IMR-90 (cell line): ENCODE results near the gene KRT80. TPM values are rescaled to one million over a fixed set of nuclear protein-coding genes. Genes with fewer than 3 reads are reported as not detected.

Experiments used
- ATAC-seq: fragments of 200-7000 bp; cut with Tn5 transposase; 2 replicates; pipeline ENCODE4 v1.9.1; 2020; ENCODE audit warnings: low read depth, mild to moderate bottlenecking, moderate library complexity
- BruUV-seq: library from RNA; stranded (reverse); fragments of 400-500 nt; replicated peaks from 2 replicates; lab custom pipeline; 2021; lab: Mats Ljungman, UMichigan
- CTCF ChIA-PET: fragments of 300-600 bp; formaldehyde crosslinking; extraction: SDS; loops from one replicate; lab custom pipeline; 2021; ENCODE audit warnings: antibody characterized with exemption; lab: Yijun Ruan, JAX
- POLR2A ChIA-PET: fragments of 300-600 bp; sonication (Branson Sonifier 250); formaldehyde crosslinking; loops from one replicate; lab custom pipeline; 2022; ENCODE audit warnings: antibody characterized with exemption; ENCODE audit not compliant: unreplicated experiment; lab: Charles Lee
- DNase-seq: peaks from one replicate; pipeline ENCODE4 v3.0.0; 2013
- H2AFZ ChIP-seq: replicated peaks from 2 replicates; pipeline ENCODE3; 2013; ENCODE audit warnings: low read length, mild to moderate bottlenecking; ENCODE audit not compliant: poor library complexity
- H2AK5ac ChIP-seq: 2 replicates; pipeline ENCODE4 v1.6.1; 2013; ENCODE audit warnings: low read depth, low read length, inconsistent platforms
- H2AK9ac ChIP-seq: replicated peaks from 2 replicates; pipeline ENCODE3; 2013; ENCODE audit warnings: mild to moderate bottlenecking, low read depth, low read length, moderate library complexity; ENCODE audit not compliant: poor library complexity
- H2BK120ac ChIP-seq: 2 replicates; pipeline ENCODE4 v1.6.1; 2013; ENCODE audit warnings: low read depth, low read length, inconsistent platforms
- H2BK15ac ChIP-seq: 3 replicates; pipeline ENCODE4 v1.6.1; 2013; ENCODE audit warnings: low read depth, low read length, inconsistent platforms
- H2BK20ac ChIP-seq: 2 replicates; pipeline ENCODE4 v1.6.1; 2013; ENCODE audit warnings: low read depth, mild to moderate bottlenecking, inconsistent platforms, low read length, moderate library complexity
- H2BK5ac ChIP-seq: 2 replicates; pipeline ENCODE4 v1.6.1; 2013; ENCODE audit warnings: mild to moderate bottlenecking, low read depth, low read length, inconsistent platforms; ENCODE audit not compliant: poor library complexity, severe bottlenecking
- H3K14ac ChIP-seq: replicated peaks from 2 replicates; pipeline ENCODE4 v1.6.1; 2013; ENCODE audit warnings: low read depth, low read length, inconsistent platforms
- H3K18ac ChIP-seq: 2 replicates; pipeline ENCODE4 v1.6.1; 2013; ENCODE audit warnings: low read depth, low read length, control low read depth
- H3K23ac ChIP-seq: 2 replicates; pipeline ENCODE4 v1.6.1; 2013; ENCODE audit warnings: low read depth, low read length, inconsistent platforms
- H3K27ac ChIP-seq: 2 replicates; pipeline ENCODE4 v1.5.1; 2013; ENCODE audit warnings: mild to moderate bottlenecking, control low read depth, low read length; ENCODE audit not compliant: insufficient read depth
- H3K27me3 ChIP-seq: 2 replicates; pipeline ENCODE4 v1.6.1; 2013; ENCODE audit warnings: low read length; ENCODE audit not compliant: control insufficient read depth, insufficient read depth
- H3K36me3 ChIP-seq: 2 replicates; pipeline ENCODE4 v1.6.1; 2013; ENCODE audit warnings: low read length, mixed read lengths; ENCODE audit not compliant: control insufficient read depth, insufficient read depth
- H3K4ac ChIP-seq: 2 replicates; pipeline ENCODE4 v1.6.1; 2013; ENCODE audit warnings: low read depth, low read length, inconsistent platforms
- H3K4me1 ChIP-seq: 2 replicates; pipeline ENCODE4 v1.6.1; 2013; ENCODE audit warnings: low read length, mixed read lengths; ENCODE audit not compliant: control insufficient read depth, insufficient read depth
- H3K4me2 ChIP-seq: 2 replicates; pipeline ENCODE4 v1.6.1; 2013; ENCODE audit warnings: low read depth, mild to moderate bottlenecking, control low read depth, low read length, moderate library complexity
- H3K4me3 ChIP-seq: 2 replicates; pipeline ENCODE4 v1.5.1; 2013; ENCODE audit warnings: low read depth, mild to moderate bottlenecking, control low read depth, low read length, moderate library complexity; ENCODE audit not compliant: insufficient read depth
- H3K56ac ChIP-seq: 2 replicates; pipeline ENCODE4 v1.6.1; 2013; ENCODE audit warnings: low read length, inconsistent platforms; ENCODE audit not compliant: insufficient read depth; ENCODE audit errors: extremely low read depth
- H3K79me1 ChIP-seq, 2 experiments: 2 replicates each; pipeline ENCODE4 v1.6.1; 2013; ENCODE audit warnings: low read length in 2 of 2, inconsistent platforms in 1 of 2, low read depth in 1 of 2
- H3K9ac ChIP-seq: 2 replicates; pipeline ENCODE4 v1.6.1; 2013; ENCODE audit warnings: low read depth, low read length, control low read depth
- H3K9me1 ChIP-seq: 2 replicates; pipeline ENCODE4 v1.6.1; 2013; ENCODE audit warnings: low read length, inconsistent platforms; ENCODE audit not compliant: insufficient read depth
- H3K9me3 ChIP-seq: 2 replicates; pipeline ENCODE4 v1.6.1; 2013; ENCODE audit warnings: low read length; ENCODE audit not compliant: control insufficient read depth, insufficient read depth
- H4K20me1 ChIP-seq: 2 replicates; pipeline ENCODE4 v1.6.1; 2013; ENCODE audit warnings: low read length, inconsistent platforms; ENCODE audit not compliant: insufficient read depth
- H4K5ac ChIP-seq: 2 replicates; pipeline ENCODE4 v1.6.1; 2013; ENCODE audit warnings: mild to moderate bottlenecking, low read depth, low read length, control low read depth
- H4K8ac ChIP-seq, 2 experiments: 2 replicates each; pipeline ENCODE4 v1.6.1; 2013; ENCODE audit warnings: low read depth in 2 of 2, low read length in 2 of 2, control low read depth in 1 of 2, inconsistent platforms in 1 of 2
- H4K91ac ChIP-seq: 2 replicates; pipeline ENCODE4 v1.6.1; 2013; ENCODE audit warnings: low read depth, low read length, inconsistent platforms; ENCODE audit not compliant: insufficient read depth
- BHLHE40 ChIP-seq: fragments of 150-350 bp; IDR thresholded peaks from 2 replicates; pipeline ENCODE4 v1.6.1; 2016; ENCODE audit warnings: mild to moderate bottlenecking, low read depth, low read length
- FOS ChIP-seq: fragments of 150-350 bp; IDR thresholded peaks from 2 replicates; pipeline ENCODE4 v1.6.1; 2016; ENCODE audit warnings: low read depth, low read length
- MAZ ChIP-seq: IDR thresholded peaks from 2 replicates; pipeline ENCODE4 v1.6.1; 2012; ENCODE audit warnings: low read depth, mild to moderate bottlenecking, low read length, improper control_type of control experiment, moderate library complexity, borderline replicate concordance
- NFE2L2 ChIP-seq: fragments of 150-350 bp; IDR thresholded peaks from 2 replicates; pipeline ENCODE4 v1.6.1; 2016; ENCODE audit warnings: low read depth, mild to moderate bottlenecking, low read length
- USF2 ChIP-seq: fragments of 150-350 bp; IDR thresholded peaks from 2 replicates; pipeline ENCODE4 v1.6.1; 2017; ENCODE audit warnings: mild to moderate bottlenecking, antibody characterized with exemption, low read length, low read depth
- WGBS, 2 experiments: methylation state at CpG; one replicate each; pipeline versions ENCODE4 v1.1.5 to v1.1.7; 2013; ENCODE audit warnings: missing lambda C conversion rate in 2 of 2; ENCODE audit not compliant: insufficient read length in 1 of 2; ENCODE audit errors: extremely low coverage in 2 of 2; 5-methylcytosine and 5-hydroxymethylcytosine counted together
- dilution Hi-C: fragments of 300-500 bp; cut with HindIII; formaldehyde crosslinking; loops from one replicate; pipeline ENCODE4 v1.14.3; 2018; ENCODE audit warnings: low sequenced_read_pairs; ENCODE audit not compliant: unreplicated experiment
- in situ Hi-C: fragments of 300-500 bp; cut with MboI; formaldehyde crosslinking; loops from 3 replicates; pipeline ENCODE4 v1.14.3; 2019; ENCODE audit warnings: low sequenced_read_pairs, inconsistent platforms, mixed read lengths
- intact Hi-C: fragments of 100-400 bp; cut with micrococcal nuclease; formaldehyde crosslinking; loops from 2 replicates; pipeline ENCODE4 v1.10.0; 2022
- polyA plus RNA-seq, 3 experiments: library from polyadenylated mRNA; depleted of rRNA; stranded (reverse); fragments of >200 nt; gene quantifications; 2 replicates each; pipeline ENCODE4 v1.2.3, GENCODE V29; 2012; ENCODE audit warnings: low replicate concordance in 1 of 3
- total RNA-seq: library from RNA; depleted of rRNA; stranded (reverse); fragments of >200 nt; gene quantifications from 2 replicates; pipeline ENCODE4 v1.2.3, GENCODE V29; 2012

The KRT80 gene
- total and polyA plus RNA-seq, 2 of the 4 experiments (the other 2 are of a cell fraction): 0.54 to 3.4 TPM

- no peak for TF ChIP-seq USF2
Observed at GRCh38 chr12:52211716-52212585, 20.1 kb upstream of the KRT80 start (continued).

DNA sequence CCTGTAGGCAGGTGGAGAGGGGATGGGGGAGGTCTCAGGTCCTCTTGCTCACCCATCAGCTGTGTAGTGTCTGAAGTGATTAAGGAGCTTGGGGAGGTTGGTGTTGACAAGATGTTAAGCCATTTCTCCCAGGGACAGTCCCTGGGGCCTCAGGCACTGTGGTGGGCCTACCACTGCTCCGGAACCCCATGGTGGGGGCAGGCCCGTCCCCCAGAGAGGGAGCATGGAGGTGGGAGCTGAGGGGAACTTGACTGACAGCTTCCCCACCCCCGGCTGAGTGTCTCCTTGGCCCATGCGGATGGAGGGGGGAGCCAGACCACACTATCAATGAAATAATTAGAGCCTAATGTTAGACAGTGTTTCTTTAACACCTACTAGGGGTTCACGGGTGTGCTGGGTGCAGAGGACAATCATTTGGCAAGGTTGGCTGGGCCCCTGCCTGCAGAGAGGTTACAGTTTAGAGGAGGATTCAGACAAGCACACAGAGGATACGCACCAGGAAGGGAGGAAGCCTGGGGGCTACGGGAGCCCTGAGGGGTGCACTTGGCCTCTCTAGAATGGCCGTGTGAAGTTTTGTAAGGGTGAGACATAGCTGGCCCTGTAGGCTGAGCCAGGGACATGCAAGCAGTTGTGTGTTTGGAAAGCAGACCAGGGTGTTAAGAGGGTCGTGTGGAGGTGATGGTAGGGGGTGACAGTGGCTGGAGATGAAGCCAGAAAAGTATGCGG is 19.3 kb upstream of the KRT80 start:
- Histone ChIP-seq H3K27me3 (no peaks in the 10 kb centered on the region), H2AK5ac (peak overlapping the region; percentile 44), H4K5ac (no peak overlapping the region), H4K91ac (peak overlapping the region; percentile 66), H2BK120ac (peak overlapping the region; percentile 53), H3K27ac (no peak overlapping the region), H3K23ac (no peak overlapping the region), H4K20me1 (no peaks in the 10 kb centered on the region), H3K9ac (no peak overlapping the region), H3K9me1 (peaks cover 16% of the 10 kb centered on the region), H2BK5ac (no peak overlapping the region), H3K36me3 (no peaks in the 10 kb centered on the region), H3K4me1 (peaks cover 10% of the 10 kb centered on the region), H3K9me3 (no peaks in the 10 kb centered on the region), H2AFZ (peak overlapping the region; percentile 56), H2AK9ac (no peak overlapping the region), H4K8ac (peak overlapping the region in 1 of 2 experiments; percentile 54; a peak in 1 of 4 replicates), H3K4ac (peak overlapping the region; percentile 53; the same call in 1 of the 2 replicates), H2BK15ac (no peak overlapping the region), H3K4me3 (no peak overlapping the region), H3K14ac (no peak overlapping the region), H3K56ac (no peak overlapping the region), H3K4me2 (no peak overlapping the region), H3K79me1 (no peaks in the 10 kb centered on the region), H2BK20ac (peak overlapping the region; percentile 18; the same call in 1 of the 2 replicates), H3K18ac (no peak overlapping the region)
- CTCF ChIA-PET: no interaction called here
- in situ Hi-C loops: no loop called here
- TF ChIP-seq MAZ (no peak), FOS (no peak), USF2 (no peak), BHLHE40 (no peak), NFE2L2 (no peak)
- no TSS peak for BruUV-seq
- WGBS, 2 experiments: 31% methylated on average over 3 of the region's 10 CpGs; no CpG with 5 or more reads in 1 of the 2 experiments
- no peak for DNase-seq
- dilution Hi-C loops: no loop called here
- POLR2A ChIA-PET: no interaction called here
- no peak for ATAC-seq
- intact Hi-C loops: loop anchor here (10.0 kb wide), 1 partner anchor 664 kb away; no protein-coding TSS in a partner anchor
